GM12873 (cell line): ENCODE results near the gene ERG28.

Experiments
- CTCF ChIP-seq: IDR thresholded peaks from 2 replicates; pipeline ENCODE4 v1.5.1; 2012; ENCODE audit warnings: low read depth, mild to moderate bottlenecking, moderate library complexity, low read length, control low read depth; ENCODE audit not compliant: insufficient read depth; ENCODE audit errors: missing control alignments

Gene ERG28

GRCh38 chr14:75700295-75700694 is 39.6 kb upstream of the ERG28 start:
- TF ChIP-seq CTCF = no peak

- TF ChIP-seq CTCF = no peak
Observed at GRCh38 chr14:75699331-75699730, 38.7 kb upstream of the ERG28 start.

DNA sequence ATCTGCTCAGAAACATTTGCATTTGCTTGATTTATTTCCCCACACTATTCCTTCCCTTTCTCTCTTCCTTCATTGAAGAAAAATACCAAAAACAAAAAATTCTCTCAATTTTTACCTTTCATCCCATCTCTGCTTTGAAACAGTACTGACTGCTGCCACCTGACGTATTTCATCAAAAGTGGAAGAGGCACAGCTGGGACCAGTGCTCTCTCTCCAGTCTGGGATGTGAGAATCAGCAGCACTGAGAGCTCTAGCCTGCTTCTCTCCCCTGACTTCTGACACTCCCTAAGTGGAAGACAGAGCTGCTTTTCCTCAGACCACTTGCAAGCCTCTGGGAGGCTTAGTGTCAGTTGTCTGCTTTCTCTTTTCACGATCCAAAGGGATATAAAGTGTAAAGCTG is 37.2 kb upstream of the ERG28 start:
- no peak for TF ChIP-seq CTCF

- TF ChIP-seq CTCF = no peak
Observed at GRCh38 chr14:75697386-75697785, 36.7 kb upstream of the ERG28 start.

GRCh38 chr14:75690010-75690409 is 29.3 kb upstream of the ERG28 start:
- TF ChIP-seq CTCF = no peak

- TF ChIP-seq CTCF = no peak
Observed at GRCh38 chr14:75689012-75689411, 28.3 kb upstream of the ERG28 start.

- TF ChIP-seq CTCF = no peak
Observed at GRCh38 chr14:75685910-75686309, 25.2 kb upstream of the ERG28 start.
